Astrocyte of the cerebellum (primary cell): ENCODE data around the gene IGLON5.

ENCODE experiments used
- DNase-seq: peaks from one replicate; pipeline ENCODE4 v3.0.0-alpha.2; 2011; ENCODE audit warnings: low read depth
- H3K4me3 ChIP-seq: 2 replicates; pipeline ENCODE4 v1.5.1; 2011; ENCODE audit warnings: mild to moderate bottlenecking, low read depth, low read length, moderate library complexity
- in situ Hi-C: cut with HindIII; loops from 2 replicates; pipeline ENCODE4 v1.10.0; 2017; ENCODE audit warnings: low sequenced_read_pairs
- TF ChIP-seq, protein P1 (sequence below): IDR thresholded peaks from 2 replicates; pipeline ENCODE4 v1.5.1; 2012; ENCODE audit warnings: low read length, low read depth, moderate library complexity, mild to moderate bottlenecking; ENCODE audit errors: missing control alignments

The IGLON5 gene

DNA sequence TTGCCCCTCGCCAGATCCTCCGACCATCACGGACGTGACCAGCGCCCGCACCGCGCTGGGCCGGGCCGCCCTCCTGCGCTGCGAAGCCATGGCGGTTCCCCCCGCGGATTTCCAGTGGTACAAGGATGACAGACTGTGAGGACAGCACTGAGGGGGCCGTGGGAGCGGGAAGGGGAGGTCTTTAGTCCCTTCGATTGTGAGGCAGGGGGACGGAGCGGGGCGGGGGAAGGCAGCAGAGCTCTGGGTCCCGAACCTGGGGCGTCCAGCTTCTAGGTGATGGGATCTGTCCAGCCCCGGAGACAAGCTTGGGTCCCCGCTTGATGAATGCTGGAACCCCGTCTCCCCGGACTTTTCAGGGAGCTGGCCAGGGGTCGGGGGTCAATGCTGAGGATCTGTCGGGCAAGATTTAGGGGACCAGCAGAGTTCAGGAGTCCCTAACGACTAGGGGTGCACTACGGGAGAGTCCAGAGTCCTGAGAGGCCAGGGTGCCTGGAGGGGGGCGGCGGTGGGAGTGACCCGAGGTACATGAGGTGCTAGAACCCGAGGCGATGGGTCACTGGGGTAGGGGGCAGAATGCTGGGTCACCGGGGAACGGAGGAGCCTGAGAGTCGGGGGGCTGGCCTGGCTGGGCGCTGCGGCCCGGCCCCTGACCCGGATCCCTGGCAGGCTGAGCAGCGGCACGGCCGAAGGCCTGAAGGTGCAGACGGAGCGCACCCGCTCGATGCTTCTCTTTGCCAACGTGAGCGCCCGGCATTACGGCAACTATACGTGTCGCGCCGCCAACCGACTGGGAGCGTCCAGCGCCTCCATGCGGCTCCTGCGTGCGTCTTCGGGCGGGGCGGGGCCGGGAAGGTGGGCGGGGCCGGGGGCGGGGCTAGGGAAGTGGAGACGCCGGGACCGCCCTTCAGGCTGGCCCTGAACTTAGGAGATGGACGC, 15.9 kb downstream of the IGLON5 start:
- in situ Hi-C loops, result no loop called here
- DNase-seq, result no peak
- no peak overlapping the region for H3K4me3 ChIP-seq

DNA sequence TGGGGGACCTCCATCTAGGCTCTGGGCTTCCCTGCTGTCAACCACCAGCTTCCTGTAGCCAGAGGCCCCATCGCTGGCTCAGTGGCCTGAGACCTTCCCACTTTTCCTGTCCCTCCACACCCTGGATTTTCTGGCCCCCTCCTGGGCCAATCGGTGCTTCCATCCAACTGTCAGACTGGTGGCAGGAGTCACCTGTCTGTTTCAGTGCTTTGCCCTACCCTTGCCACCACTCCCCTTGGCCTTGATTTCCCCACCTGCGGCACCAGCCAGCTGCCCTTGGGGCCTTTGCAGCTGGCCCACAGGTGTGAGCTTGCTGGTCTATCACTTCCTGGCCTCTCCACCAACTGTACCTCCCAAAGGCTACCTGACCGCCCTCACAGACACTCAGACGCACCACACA, 18.0 kb downstream of the IGLON5 start:
- DNase-seq, result no peak
- TF ChIP-seq, protein P1, sequence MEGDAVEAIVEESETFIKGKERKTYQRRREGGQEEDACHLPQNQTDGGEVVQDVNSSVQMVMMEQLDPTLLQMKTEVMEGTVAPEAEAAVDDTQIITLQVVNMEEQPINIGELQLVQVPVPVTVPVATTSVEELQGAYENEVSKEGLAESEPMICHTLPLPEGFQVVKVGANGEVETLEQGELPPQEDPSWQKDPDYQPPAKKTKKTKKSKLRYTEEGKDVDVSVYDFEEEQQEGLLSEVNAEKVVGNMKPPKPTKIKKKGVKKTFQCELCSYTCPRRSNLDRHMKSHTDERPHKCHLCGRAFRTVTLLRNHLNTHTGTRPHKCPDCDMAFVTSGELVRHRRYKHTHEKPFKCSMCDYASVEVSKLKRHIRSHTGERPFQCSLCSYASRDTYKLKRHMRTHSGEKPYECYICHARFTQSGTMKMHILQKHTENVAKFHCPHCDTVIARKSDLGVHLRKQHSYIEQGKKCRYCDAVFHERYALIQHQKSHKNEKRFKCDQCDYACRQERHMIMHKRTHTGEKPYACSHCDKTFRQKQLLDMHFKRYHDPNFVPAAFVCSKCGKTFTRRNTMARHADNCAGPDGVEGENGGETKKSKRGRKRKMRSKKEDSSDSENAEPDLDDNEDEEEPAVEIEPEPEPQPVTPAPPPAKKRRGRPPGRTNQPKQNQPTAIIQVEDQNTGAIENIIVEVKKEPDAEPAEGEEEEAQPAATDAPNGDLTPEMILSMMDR, result no peak
- in situ Hi-C loops, result no loop called here
- no peak overlapping the region for H3K4me3 ChIP-seq

More for the DNA sequence above, 15.9 kb downstream of the IGLON5 start:
- TF ChIP-seq, protein P1, result no peak

DNA sequence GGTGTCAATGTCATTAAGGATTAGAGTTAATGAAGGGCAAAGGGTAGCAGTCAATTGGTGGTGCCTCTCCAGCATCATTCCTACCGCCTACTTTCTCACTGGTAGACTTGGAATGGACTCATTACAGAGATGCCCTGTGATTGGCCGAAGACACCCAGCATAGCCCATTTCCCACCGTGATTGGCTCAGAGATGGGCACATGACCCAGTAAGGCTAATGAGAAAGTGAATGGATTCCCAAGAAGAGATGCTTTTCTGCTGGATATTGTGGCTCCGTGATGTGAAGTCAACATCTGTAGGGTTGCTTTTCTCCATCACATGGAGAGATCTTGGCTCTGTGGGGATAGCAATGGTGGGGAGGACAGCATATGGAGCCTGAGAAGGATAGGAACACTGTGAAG, 18.9 kb downstream of the IGLON5 start:
- H3K4me3 ChIP-seq, result no peak overlapping the region
- TF ChIP-seq, protein P1, result no peak
- in situ Hi-C loops, result no loop called here
- DNase-seq, result no peak

DNA sequence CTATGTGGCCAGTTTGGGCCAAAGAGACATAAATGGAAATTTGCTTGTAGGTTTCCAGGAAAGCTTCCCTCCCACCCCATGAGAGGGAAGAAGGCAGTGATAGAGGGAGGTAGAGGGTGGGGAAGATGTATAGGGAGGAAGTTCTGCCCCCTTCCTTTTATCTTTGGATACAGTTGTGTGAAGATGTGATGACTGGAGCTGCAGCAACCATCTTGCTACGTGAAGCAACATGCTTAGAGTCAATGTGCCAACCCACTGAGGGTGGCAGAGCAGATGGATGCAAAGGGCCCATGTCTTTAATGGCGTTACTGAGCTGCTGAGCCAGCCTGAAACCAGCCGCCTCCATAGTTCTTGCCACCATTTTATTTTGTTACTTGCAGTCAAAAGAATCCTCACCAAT, 19.7 kb downstream of the IGLON5 start:
- no peak for DNase-seq
- H3K4me3 ChIP-seq, result no peak overlapping the region
- in situ Hi-C loops, result no loop called here
- TF ChIP-seq, protein P1, result no peak

DNA sequence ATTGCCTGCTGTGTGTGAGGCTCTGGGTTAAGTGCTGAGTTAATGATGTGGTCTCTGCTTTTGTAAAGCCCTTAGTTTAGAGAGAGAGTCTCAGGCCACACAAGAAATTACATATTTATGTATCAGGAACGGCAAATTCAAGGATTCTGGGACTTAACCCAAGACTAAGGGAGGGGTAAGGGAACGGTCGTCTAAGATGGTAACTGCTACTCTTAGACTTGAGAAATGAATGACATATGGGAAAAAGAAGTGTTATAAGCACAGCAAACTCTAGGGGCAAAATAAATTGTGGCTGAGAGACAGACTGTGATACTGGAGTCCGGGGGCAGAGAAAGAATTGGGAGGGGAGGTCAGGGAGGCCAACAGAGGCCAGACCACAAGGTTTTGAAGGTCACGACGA, 20.3 kb downstream of the IGLON5 start:
- in situ Hi-C loops, result no loop called here
- H3K4me3 ChIP-seq, result no peak overlapping the region
- no peak for DNase-seq
- TF ChIP-seq, protein P1, result no peak

DNA sequence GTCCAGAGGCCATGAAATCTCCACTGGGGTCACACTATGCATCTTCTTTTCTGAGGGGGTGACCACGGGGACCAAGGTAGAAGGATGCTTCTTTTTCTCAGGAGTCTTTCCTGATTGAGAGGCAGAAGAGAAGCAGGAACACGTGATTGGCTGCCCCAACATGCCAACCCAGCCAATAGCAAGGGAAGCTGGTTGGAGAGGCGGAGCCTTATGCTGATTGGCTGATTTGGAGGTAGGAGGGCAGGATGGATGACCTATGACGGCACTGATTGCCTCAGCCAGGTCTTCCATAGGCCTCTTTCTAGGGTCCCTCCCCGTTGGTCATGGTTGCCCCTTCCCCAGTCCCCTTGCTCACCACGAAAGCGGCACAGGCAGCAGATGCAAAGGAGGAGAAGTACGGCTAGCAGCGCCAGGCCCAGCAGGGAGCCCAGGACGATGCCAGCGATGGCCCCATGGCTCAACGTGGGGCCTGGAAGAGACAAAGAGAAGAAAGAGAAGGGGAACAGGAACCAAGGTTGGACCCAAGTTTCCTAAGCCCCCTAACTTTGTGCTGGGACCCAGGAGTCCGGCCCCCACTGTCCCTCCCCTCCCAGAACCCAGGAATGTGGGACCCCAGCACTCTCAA, 22.5 kb downstream of the IGLON5 start:
- no peak overlapping the region for H3K4me3 ChIP-seq
- in situ Hi-C loops, result no loop called here
- TF ChIP-seq, protein P1, result no peak
- DNase-seq, result no peak
